GM18526 (cell line): ENCODE results near the gene REV3L.

Source experiments
- POLR2A ChIP-seq: IDR thresholded peaks from 3 replicates; pipeline ENCODE4 v1.6.1; 2011; ENCODE audit not compliant: insufficient read length; ENCODE audit errors: extremely low read depth

The REV3L gene

DNA sequence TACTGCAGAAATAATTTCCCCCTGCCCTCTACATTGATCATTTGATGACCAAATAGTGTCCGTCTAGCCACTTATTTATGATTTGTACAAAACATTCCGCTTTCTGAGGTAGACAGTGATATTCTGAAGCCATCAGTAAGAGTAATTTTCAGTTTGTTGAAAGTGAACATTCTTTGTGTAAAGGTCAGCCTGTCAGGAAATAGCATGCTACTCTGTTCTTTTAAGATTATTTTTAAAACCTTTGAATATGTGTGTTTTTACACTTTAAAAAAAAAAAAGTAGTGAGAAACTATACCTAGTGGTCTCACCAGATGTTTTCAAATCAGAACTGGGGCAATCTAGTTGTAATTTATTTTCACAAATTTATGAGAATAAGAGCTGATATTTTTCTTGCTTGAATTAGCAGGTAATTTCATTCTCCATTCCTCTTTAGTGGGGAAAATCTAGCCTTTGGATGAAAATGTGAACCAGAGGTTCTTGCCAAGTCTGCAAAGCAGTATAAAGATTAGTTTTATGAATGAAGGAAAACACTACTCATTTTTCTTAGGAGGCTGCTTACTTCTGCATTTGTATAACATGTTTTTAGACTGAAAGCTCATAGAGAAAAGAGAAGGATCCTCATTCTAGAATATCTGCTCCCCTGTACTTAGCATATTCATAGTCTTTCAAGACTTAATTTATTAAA, 12.1 kb upstream of the REV3L start:
- no peak for TF ChIP-seq POLR2A

DNA sequence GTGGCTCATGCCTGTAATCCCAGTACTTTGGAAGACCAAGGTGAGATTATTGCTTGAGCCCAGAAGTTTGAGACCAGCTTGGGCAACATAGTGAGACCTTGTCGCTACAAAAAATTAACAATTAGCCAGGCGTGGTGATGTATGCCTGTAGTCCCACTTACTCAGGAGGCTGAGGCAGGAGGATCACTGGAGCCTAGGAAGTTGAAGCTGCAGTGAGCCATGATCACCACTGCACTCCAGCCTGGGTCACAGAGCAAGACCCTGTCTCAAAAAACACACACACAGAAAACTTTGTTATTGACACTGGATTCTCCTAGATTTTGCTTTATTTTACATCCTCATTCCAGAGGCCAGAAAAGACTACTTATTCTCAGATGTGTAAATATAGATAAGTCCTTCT, 9.5 kb upstream of the REV3L start:
- TF ChIP-seq POLR2A, result no peak

GRCh38 chr6:111490067-111490466, 7.0 kb upstream of the REV3L start:
- no peak for TF ChIP-seq POLR2A

DNA sequence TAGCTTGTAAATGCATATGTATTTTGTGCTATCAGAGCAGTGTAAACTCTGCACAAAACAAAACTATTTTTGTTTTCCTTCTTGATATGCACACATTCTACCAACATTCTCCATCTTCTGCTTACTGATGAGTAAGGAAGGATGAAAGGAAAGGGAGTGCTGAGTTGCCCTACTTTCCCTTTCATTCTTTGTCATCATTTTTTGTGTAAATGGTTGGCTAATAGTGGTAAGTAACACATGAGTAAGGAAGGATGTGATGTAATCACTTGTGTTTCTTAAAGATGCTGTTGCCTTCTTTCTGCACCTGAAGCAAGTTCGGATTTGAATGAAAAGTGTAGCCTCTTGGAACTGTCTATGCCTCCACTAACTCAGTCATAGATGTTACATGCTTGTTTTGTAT, 4.6 kb upstream of the REV3L start:
- no peak for TF ChIP-seq POLR2A

- TF ChIP-seq POLR2A, result no peak
Observed at GRCh38 chr6:111486921-111487320, 3.9 kb upstream of the REV3L start.

DNA sequence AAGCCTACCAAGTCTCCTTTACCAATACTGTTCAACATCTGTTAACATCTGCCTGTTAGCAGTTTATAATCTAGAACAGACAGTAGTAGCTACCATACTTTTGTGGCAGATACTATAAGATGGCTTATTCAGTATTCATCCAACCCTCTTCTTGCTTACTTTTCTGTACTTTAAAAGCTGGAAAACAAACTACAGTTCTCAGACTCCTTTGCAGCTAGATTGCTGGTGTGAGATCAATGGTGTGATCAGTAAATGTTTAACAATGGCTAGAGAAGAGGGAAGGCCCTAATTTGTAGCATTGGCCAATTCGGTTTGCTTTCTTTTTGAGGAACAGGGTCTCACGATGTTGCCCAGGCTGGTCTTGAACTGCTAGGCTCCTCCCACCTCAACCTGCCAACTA, 3.5 kb upstream of the REV3L start:
- no peak for TF ChIP-seq POLR2A

- TF ChIP-seq POLR2A, result no peak
Observed at GRCh38 chr6:111485342-111485741, 2.3 kb upstream of the REV3L start.

- no peak for TF ChIP-seq POLR2A
Observed at GRCh38 chr6:111484633-111484930, 1.6 kb upstream of the REV3L start.

GRCh38 chr6:111483736-111484632, 966 bp upstream of the REV3L start:
- TF ChIP-seq POLR2A, result peak; percentile 98

DNA sequence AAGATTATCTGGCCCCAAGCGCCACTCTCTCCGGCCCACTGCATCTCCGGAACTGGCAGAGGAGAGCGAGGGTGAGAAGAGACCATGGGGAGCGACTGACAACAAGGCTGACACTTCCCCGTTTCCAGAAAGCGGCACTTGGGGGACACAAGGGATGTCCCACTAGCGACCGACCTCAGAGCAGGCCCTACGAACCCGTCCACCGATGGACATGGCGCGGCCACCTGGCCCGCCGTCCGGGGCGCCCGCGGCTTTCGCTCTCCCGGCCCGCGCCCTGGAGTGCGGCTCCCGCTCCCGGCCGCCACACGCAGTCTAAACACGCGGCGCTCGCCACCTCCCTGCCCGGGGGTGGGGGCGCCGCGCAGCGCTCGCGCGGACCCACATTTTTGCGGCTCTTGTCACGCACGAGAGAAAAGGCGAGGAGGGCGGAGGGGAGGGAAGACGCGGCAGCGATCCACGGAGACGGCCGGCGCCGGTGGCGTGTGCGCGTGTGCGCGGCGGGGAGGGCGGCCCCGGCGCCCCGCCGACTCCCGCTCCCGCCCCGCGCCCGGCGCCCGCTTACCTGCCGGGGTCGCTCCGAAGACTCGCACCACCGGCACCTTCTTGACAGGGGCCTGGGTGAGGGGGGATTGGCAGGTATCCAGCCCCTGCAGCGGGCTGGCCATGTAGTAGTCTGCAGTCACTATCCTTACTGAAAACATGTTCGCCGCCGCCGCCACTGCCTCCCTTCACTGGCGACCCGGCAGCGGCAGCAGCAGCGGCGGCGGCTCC, 645 bp downstream of the REV3L start:
- peak; percentile 21 for TF ChIP-seq POLR2A

DNA sequence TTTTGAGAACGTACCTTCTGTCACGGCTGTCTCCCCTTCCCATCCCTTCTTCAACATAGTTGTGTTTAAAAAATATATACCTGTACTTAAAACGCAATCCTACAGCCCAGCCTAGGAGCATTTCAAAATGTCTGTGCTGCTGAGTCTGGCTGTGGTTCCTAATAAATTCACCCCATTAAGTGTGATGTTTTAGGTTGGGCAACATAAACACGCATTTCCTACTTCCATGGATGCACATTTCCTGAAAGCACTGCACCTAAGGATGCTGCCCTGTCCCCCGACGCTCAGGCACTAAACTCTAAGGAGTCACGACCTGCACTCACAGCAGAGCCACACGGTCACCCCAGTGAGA, 1.2 kb downstream of the REV3L start:
- TF ChIP-seq POLR2A, result no peak

DNA sequence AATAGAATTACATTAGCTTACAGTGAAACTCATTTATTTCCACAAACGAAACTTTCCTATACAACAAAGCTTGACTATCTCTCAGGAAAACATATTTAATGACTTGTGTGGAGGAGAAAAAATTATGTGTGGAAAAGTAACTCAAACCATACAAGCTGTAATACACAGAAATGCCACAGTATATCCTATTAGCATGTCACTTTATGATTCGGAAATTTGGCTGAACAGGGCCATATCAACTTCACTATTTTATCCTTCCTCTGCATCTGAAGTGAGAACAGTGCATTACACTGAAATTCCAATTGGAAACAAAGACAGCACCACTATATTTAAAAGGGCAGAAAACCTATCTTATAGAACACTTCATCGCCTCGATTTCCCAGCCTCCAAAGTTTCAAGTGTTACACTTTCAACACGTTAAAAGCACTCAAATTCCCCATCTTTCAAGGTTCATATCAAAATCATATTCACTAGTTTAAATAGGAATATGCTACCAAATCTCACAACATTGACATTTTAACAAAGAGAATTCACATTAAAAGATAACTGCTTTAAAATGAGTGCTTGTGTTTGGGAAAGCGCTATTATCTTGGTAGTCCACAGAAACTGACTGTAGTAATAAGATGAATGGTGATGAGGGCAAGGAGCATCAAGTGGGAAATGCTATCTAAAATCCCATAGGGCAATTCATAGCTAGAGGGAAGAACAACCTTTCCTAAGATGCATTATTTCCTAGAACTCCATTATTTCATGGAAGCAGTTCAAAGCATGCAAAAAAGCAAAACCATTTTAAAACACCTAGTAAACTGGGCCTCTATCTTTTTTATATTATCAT, 1.8 kb downstream of the REV3L start:
- no peak for TF ChIP-seq POLR2A

- TF ChIP-seq POLR2A, result no peak
Observed at GRCh38 chr6:111478749-111479148, 4.3 kb downstream of the REV3L start.

GRCh38 chr6:111478064-111478476, 4.9 kb downstream of the REV3L start:
- TF ChIP-seq POLR2A, result no peak

DNA sequence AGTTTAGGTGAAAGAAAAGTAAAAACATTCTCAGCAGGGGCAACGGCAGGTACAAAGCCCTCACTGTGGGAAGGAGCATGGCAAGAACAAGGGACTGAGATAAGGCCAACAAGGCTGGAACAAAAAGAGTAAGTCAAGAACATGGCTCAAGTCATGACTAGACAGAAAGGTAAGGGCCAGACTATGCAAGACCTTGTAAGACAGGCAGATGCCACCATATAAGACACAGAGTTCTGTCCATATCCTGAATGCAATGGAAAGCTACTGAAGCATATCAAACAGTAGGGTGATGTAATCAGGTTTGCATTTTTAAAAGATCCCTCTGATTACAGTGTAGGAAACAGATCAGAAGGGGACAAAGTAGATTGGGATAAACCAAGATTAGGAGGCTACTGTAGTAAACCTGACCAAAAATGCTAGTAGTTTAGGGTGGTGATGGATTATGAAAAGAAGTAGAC, 5.5 kb downstream of the REV3L start:
- TF ChIP-seq POLR2A, result no peak
